ENCODE results near the gene CACNA1G. TPM values are rescaled to one million over a fixed set of nuclear protein-coding genes. Genes with fewer than 3 reads are reported as not detected.

Gene CACNA1G
- polyA plus RNA-seq, 5 donors: 16.2 to 32.8 (median 17.1) TPM

GRCh38 chr17:50645748-50646682, 85.5 kb downstream of the CACNA1G start:
- DNase-seq: no peak

DNA sequence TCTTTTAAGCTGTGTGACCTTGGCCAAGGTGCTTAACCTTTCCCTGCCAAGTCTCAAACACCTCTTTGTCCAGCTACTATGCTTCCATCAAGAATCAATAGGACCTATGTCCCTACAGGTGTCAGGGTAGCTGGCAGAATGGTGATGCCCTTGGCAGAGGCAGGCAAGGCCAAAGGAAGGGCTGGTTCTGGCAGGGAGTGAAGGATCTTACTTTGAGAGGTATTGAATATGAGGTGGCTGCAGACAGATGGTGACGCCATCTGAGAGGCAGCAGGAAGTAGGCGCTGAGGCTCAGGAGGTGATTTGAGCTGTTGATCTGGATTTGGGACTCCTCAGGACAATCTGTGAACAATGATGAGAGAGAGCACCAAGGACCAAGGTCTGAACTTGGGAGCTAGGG, 86.7 kb downstream of the CACNA1G start:
- no peak for DNase-seq

DNA sequence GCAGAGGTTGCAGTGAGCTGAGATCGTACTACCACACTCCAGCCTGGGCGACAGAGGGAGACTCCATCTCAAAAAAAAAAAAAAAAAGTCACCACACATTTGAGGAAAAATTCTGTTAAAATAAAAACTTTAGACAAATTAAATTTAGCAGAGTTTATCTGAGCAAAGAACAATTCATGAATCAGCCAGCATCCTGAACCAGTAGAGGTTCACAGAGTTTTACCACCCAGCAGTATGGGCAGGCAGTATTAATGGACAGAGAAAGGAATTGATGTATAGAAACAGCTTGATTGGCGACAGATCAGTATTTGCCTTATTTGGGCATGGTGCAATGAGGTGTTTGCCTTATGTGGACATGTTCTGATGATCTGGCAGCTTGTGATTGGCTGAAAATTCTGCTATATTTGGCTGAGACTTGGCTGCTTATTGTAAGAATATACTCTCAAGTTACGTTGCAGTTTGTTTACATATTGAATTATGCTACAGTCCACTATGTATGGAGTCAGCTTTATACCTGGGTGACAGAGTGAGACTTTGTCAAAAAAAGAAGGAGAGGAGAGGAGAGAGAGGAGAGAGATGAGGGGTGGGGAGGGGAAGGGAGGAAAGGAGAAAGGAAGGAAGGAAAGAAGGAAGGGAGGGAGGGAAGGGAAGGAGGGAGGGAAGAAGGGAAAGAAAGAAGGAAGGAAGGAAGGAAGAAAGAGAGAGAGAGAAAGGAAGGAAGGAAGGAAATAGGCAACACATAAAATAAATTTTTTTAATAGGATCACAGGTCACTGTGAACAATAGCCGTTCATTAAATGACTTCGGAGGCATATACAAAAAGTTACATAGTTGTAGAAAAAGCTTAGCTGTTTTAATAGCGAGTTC, 88.8 kb downstream of the CACNA1G start:
- no peak for DNase-seq

GRCh38 chr17:50651661-50652060, 91.1 kb downstream of the CACNA1G start:
- DNase-seq: no peak

GRCh38 chr17:50653738-50654137, 93.2 kb downstream of the CACNA1G start:
- no peak for DNase-seq

GRCh38 chr17:50656509-50656908, 96.0 kb downstream of the CACNA1G start:
- no peak for DNase-seq

GRCh38 chr17:50657054-50657453, 96.5 kb downstream of the CACNA1G start:
- DNase-seq: no peak

DNA sequence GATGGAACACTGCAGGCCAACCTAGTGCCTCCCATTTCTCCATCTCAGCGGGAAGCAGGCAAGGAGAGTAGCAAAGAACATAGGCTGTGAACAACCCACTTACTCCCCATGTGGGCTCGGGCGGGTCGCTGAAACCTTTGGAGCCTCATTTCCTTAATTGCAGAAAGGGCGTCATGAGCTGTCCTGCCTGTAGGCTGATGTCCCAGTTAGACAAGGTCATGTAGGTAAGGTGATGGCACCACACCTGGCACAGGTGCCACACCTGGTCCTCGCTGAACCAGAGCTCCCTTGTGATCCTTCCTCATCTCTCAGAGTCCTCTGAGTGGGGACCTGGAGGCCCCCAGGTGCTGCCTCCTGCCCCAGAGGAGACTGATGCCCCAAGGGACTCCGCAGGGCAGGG, 97.1 kb downstream of the CACNA1G start:
- DNase-seq: no peak

GRCh38 chr17:50658616-50659015, 98.1 kb downstream of the CACNA1G start:
- peak; percentile 79 to 86 for DNase-seq

DNA sequence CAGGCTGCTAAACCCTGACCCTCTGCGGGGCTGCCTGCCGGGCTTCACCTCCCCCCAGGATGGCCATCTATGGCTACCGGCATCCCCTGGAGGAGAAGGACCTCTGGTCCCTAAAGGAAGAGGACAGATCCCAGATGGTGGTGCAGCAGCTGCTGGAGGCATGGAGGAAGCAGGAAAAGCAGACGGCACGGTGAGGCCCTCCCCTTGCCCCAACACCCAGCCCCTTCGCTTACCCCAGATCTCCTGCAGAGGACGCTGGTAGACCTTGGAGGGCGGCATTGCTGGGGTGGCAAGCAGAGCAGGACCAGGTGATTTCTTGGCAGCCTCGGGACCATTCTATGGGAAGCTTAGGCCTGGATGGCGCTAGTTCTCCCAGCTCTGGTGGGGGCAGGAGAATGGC, 98.7 kb downstream of the CACNA1G start:
- no peak for DNase-seq

GRCh38 chr17:50660042-50660886, 99.7 kb downstream of the CACNA1G start:
- peak in 1 of 2 donors; percentile 31 for DNase-seq

DNA sequence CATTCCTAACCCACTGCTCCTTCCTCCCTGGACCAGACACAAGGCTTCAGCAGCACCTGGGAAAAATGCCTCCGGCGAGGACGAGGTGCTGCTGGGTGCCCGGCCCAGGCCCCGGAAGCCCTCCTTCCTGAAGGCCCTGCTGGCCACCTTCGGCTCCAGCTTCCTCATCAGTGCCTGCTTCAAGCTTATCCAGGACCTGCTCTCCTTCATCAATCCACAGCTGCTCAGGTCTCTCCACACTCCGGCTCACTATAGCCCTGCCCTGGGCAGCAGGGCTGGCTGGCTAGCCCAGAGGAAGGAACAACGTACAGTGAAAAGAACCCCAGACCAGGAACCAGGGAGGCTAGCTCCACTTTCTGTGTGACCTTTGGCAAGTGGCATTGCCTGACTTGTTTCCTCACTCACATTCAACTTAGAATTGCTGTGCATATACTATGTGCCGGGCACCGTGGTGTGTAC, 100.4 kb downstream of the CACNA1G start:
- DNase-seq: no peak

DNA sequence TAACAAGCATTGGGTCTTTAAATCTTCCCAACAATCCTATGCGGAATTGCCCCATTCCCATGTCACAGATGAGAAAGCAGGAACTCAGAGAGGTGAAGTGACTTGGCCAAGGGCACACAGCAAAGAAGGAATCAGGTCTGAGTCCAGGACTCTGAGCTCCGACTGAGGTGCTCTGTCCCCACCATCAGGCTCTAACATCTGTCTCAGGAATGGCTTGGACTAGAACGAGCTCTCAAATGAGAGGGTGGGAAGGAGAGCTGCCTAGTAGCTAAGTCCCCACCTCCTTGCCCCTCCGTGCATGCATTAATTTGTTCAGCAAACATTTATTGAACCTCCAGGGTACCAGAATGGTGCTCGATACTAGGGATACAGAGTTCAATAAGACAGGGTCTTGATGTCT, 100.8 kb downstream of the CACNA1G start:
- no peak for DNase-seq

DNA sequence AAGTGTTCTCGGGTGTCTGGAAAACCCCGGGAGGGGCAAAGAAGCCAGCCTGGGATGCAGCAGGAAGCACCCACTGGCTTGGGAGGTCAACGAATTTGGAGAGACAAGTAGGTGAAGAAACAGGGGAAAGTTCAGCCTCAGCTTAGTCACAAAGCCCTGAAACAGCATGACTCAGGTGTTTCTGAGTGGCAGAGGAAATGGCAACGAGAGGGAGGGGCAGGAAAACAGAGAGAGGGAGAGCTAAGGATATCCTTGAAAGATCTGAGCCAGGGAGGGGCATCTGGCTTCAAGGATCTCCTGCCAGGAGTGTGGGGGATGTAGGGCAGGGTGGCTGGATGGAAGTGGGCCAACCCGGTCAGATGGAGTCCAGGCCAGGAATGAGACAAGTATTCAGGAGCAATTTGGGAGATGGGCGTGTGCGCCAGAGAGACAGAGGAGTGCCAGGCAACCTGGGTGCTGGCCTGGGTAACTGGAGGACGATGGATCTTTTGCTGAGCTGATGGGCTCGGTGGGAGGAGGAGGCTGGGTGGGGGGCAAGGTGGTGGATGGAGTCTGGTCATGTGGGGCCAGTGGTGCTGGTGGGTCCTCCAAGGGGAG, 101.4 kb downstream of the CACNA1G start:
- no peak for DNase-seq

GRCh38 chr17:50662632-50663225, 102.2 kb downstream of the CACNA1G start:
- DNase-seq: no peak

GRCh38 chr17:50663812-50664374, 103.4 kb downstream of the CACNA1G start:
- no peak for DNase-seq

- no peak for DNase-seq
Measured at GRCh38 chr17:50664788-50665458, 104.4 kb downstream of the CACNA1G start.

GRCh38 chr17:50665838-50666237, 105.3 kb downstream of the CACNA1G start:
- DNase-seq: no peak

- no peak for DNase-seq
Measured at GRCh38 chr17:50666316-50666715, 105.8 kb downstream of the CACNA1G start.

Measured in right lung (tissue), 5 donors.